GM18511 (cell line): ENCODE measurements around the gene ZFAND3.
"Not testable (repeated sequence)": the region's sequence is repeated elsewhere in the genome, so short reads cannot be mapped to it uniquely, and the experiment has no call there.

ENCODE experiments used
- ATAC-seq: cut with Tn5 transposase; IDR thresholded peaks from one replicate; pipeline ENCODE4 v1.9.1; 2021; ENCODE audit warnings: mild to moderate bottlenecking, moderate library complexity; ENCODE audit not compliant: unreplicated experiment

The ZFAND3 gene

GRCh38 chr6:37990762-37991525 is 171.4 kb downstream of the ZFAND3 start:
- no peak for ATAC-seq

- no peak for ATAC-seq
Measured at GRCh38 chr6:37992749-37993148, 173.2 kb downstream of the ZFAND3 start.

GRCh38 chr6:37993194-37993593 is 173.7 kb downstream of the ZFAND3 start:
- ATAC-seq, result not testable (repeated sequence)

- ATAC-seq, result no peak
Measured at GRCh38 chr6:37993596-37993995, 174.1 kb downstream of the ZFAND3 start.

- no peak for ATAC-seq
Measured at GRCh38 chr6:37994223-37994622, 174.7 kb downstream of the ZFAND3 start.

- ATAC-seq, result no peak
Measured at GRCh38 chr6:37998366-37998765, 178.8 kb downstream of the ZFAND3 start.

- no peak for ATAC-seq
Measured at GRCh38 chr6:38001386-38001785, 181.9 kb downstream of the ZFAND3 start.

GRCh38 chr6:38004908-38005307 is 185.4 kb downstream of the ZFAND3 start:
- ATAC-seq, result no peak

GRCh38 chr6:38011937-38012336 is 192.4 kb downstream of the ZFAND3 start:
- no peak for ATAC-seq

- ATAC-seq, result no peak
Measured at GRCh38 chr6:38012573-38012972, 193.0 kb downstream of the ZFAND3 start.

- no peak for ATAC-seq
Measured at GRCh38 chr6:38015341-38015740, 195.8 kb downstream of the ZFAND3 start.

- no peak for ATAC-seq
Measured at GRCh38 chr6:38016824-38017223, 197.3 kb downstream of the ZFAND3 start.

GRCh38 chr6:38018755-38019165 is 199.2 kb downstream of the ZFAND3 start:
- ATAC-seq, result no peak

GRCh38 chr6:38020593-38020992 is 201.1 kb downstream of the ZFAND3 start:
- no peak for ATAC-seq

- ATAC-seq, result no peak
Measured at GRCh38 chr6:38021029-38021428, 201.5 kb downstream of the ZFAND3 start.

GRCh38 chr6:38021571-38021970 is 202.0 kb downstream of the ZFAND3 start:
- ATAC-seq, result no peak

- no peak for ATAC-seq
Measured at GRCh38 chr6:38022688-38023087, 203.2 kb downstream of the ZFAND3 start.

- no peak for ATAC-seq
Measured at GRCh38 chr6:38024908-38025307, 205.4 kb downstream of the ZFAND3 start.

GRCh38 chr6:38025451-38025850 is 205.9 kb downstream of the ZFAND3 start:
- no peak for ATAC-seq

GRCh38 chr6:38027685-38028373 is 208.3 kb downstream of the ZFAND3 start:
- no peak for ATAC-seq

GRCh38 chr6:38030380-38030779 is 210.9 kb downstream of the ZFAND3 start:
- ATAC-seq, result no peak

GRCh38 chr6:38032797-38033196 is 213.3 kb downstream of the ZFAND3 start:
- no peak for ATAC-seq
